GM19438 (cell line): ENCODE measurements around the gene CES1.
"Not testable (repeated sequence)": the region's sequence is repeated elsewhere in the genome, so short reads cannot be mapped to it uniquely, and the experiment has no call there.

Experiments
- ATAC-seq: cut with Tn5 transposase; IDR thresholded peaks from one replicate; pipeline ENCODE4 v1.9.1; 2021; ENCODE audit warnings: low read depth; ENCODE audit not compliant: unreplicated experiment

Gene CES1

DNA sequence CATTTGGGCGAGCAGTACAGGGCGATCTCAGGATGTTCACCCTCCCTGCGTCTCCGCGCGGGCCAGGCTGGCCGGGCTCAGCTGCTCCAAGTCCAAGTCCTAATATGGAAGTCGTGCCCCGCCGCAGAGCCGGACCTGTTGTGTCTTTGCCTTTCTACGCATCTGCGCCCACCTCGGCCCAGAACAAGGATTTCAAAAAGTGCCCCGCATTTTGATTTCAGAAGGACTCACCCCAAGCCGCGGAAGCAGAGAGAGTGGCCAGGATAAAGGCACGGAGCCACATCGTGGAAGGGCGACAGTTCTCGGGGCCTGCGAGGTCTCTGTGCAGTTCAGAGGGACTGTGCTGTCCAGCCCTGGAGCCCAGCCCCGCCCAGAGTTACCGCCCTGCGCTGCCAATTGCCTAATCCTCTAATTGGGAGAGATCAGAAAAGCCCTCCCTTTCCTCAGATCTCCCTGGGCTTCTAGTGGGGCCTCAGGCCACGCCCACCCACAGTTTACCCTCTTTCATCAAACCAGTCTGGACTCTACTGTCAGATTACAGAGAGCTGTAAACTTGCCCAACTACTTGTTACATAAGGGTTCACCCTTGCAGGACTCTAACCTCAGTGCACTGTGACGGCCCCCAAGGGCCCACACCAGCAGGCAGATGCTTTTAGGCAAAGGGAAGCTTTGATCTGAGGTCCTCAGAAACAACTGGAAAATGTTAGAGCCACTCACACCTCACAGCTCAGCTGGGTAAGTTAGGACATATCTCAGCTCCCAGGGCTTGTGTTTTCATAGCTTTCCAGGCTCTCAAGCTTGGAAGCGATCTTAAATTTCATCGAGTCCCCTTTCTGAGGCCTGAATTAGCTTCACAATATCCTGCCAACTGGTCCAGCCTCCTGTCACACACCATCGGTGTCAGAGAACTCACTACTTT lies at the start of gene CES1:
Gene CES1 (minus strand): TSS at position 324 of the 919 bp plus-strand sequence. CDS start 41 bp downstream, at position 283.
- no peak for ATAC-seq

DNA sequence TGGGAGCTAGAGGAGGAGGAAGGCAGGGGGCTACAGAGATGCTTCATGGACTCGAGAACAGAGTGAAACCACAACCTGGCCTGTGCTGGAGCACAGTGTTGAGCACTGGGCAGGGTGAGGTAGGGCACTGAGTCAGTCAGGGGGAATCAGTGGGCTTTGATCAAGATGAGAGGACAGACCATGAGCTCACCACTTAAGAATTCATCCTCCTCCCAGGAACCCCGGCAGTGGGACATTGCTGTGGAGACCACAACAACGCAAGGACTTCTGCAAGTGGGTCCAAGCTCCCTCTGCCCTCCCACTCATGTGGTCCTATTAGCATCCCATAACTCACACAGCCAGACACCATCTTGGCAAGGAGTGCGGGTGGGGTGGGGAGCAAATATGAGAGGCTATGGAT lies 44.0 kb upstream of the CES1 start:
- ATAC-seq = no peak

DNA sequence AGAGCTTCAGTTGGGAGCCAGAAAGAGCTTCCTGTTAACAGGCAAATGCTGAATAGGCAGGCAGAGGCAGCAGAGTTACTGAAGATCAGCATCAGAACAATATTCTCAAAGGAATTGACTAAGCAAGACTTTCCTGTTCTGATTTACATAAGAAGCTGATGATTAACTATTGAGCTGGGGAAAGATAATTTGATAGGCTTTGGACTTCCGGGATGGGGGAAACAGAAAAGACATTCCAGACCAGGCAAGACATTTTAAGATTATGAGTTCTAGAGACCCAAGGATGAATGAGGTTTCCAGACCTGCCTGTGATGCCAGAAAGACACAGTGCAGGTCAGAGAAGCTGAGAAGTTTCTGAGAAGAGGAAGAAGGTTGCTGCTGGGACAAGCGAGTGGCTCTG lies 42.4 kb upstream of the CES1 start, which contains the start of gene CES5A:
Gene CES5A (minus strand): TSS at position 101 of the 400 bp plus-strand sequence. CDS start 152 bp downstream, outside the sequence.
- ATAC-seq = no peak

DNA sequence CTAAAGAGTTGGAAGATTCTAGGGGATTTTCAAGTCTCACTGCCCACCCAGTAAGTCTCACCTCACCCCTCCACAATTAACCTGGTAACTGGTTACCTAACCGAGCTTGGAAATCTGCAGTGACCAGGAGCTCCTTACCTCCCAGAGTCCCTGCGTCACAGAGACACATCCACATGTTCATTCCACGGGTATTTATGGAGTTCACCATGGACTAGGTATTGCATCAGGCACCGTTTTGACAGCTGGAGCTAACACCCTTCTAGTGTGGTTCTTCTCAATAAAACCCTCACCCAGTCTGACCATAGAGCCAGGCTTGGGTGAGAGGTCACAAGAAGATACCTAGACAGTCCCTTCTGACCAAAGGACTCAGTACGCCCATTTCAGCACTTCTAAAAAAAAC lies 40.2 kb upstream of the CES1 start:
- ATAC-seq = no peak

DNA sequence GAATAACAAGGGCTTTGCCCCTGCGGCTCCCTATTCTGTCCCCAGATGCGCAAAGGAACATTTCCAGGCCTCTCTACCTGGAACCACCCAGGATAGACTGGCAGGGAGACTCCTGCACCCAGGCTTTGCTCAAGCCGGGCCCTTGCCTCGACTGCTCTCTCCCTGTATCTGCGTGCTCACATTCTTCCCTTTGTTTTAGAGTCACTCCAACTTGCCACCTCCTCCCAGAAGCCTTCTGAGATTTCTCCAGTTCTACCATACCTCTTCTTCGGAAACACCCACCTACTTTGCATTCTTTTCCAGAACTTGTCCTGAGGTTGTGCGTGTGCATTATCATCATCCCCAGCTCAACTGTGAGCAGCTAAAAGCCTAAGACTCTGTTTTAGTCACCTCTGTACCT lies 39.2 kb upstream of the CES1 start:
- ATAC-seq = no peak

DNA sequence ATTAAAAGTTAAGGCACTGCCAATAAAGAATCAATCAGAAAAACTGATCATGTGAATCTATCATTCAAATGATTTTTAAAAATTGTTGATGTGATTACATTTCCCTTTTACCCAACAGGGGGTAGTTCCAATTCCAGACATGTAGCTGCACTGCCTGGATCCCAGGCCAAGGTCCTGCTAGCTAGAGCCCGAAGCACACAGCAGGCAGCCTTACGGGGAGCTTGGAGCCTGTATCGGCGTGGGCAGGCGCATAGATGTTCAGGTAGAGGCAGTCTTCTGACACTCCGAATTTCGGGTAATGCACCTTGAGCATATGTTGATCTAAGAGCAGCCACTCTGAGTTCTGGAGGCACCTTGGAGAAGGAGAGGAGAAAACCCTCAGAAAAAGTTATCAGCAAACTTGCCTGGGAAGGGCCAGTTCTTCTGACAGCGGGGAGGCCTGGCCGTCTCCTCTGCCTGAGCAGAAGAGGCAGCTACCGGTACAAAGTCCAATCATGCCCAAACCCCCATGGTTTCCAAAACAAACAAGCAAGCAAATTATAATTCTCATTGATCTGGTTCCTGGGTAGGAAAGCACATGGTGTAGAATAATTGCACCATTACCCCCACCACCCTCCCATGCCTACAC lies 38.6 kb upstream of the CES1 start:
- no peak for ATAC-seq

DNA sequence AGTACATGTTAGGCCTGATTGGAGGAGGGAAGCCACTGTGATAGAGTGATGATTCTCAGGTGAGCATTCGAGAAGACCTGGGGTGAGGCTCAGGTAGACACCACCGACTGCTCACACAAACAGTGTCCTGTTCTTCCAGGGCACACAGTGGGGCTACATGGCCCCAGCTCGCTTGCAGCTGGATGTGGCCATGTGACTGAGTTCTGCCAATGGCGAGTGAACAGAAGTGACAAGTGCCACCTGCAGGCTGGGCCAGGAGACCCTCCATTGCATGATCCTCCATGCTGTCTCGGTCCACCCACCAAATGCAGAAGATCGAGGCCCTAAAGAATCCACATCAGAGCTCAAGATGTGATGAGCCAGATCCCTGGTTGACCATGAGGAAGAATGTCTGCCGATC lies 36.1 kb upstream of the CES1 start:
- no peak for ATAC-seq

DNA sequence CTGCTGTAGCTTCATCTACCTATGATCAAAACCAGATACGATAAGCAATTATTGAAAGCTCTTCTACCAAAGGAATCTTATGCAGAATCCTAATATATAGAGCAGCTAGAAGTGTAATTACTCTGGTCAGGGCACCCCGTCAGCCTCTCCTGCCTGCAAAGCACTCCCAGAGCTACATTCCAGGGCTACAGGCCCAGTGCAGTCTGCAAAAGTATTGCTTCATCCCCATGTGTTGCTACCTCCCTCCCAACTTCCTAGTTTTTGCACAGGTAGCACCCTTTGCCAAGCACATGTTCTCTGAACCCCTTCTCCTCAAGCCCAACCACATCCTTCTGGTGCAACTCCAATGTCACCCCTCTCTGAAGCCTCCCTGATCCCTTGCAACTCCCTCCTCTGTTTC lies 35.2 kb upstream of the CES1 start:
- ATAC-seq = no peak

DNA sequence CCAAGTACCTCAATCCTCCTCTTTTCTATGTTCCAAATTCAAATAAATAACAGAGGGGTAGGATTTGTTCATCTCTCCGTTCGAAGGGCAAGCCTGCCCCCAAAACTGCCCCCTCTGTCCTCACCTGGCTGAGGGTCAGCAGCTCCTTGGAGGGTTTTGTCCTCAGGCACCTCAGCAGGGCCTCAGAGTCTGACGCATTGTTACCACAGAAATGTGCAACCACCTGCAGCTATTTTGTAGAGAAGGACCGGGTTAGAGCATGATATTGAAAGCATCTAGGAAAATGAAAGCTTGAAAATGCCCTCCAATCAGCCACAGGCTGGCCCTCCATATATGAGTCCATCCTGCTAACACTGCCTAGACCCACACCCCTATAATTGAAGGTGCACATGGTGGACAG lies 28.4 kb upstream of the CES1 start:
- no peak for ATAC-seq

DNA sequence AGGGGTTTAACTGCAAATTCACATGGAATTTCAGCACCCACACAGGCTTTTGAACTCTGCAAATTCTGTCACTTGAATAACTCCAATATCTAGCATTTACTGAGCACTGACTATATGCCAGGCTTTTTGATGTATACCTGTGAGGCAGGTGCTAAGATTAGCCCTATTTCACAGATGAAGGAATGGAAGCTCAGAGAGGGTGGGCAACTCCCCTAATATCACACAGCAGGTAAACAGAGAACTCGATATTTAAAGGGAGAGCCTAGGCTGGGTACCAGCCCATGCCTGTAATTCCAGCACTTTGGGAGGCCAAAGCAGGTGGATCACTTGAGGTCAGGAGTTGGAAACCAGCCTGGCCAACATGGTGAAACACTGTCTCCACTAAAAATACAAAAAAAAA lies 24.8 kb upstream of the CES1 start:
- ATAC-seq = not testable (repeated sequence)

DNA sequence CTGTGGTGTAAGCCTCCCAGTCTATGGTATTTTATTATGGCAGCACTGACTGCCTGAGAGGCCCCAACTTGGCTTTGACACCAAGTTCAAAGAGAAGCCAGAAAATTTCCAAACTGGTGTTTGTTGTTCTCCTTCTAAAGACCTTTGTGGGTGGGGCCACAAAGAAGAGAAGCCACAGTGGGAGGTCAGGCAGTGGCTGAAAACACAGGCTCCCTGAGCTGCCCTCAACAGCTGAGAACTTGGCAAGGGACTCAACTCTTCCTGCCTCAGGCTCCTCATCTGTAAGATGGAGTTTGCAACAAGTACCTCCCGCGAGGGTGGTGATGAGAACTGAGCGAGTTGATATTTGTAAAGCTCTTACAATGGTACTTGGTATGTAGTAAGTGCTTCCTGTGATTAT lies 24.1 kb upstream of the CES1 start:
- no peak for ATAC-seq

DNA sequence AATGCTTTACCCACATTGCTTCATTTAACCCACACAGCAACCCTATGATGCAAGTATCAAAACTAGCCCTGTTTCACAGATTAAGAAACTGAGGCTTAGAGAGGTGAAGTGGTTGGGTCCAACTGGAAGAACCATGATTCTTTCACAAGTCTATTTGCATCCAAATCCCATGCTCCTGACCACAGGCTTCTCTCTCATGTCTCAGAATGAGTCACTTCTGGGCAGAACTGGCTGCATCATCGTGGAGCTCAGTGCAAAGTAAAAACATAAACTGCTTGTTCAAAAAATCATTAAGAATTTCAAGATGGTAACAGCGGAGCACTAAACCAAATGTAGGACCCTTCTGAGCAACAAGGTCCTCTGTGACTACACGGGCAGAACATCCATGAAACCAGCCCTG lies 20.2 kb upstream of the CES1 start:
- no peak for ATAC-seq

DNA sequence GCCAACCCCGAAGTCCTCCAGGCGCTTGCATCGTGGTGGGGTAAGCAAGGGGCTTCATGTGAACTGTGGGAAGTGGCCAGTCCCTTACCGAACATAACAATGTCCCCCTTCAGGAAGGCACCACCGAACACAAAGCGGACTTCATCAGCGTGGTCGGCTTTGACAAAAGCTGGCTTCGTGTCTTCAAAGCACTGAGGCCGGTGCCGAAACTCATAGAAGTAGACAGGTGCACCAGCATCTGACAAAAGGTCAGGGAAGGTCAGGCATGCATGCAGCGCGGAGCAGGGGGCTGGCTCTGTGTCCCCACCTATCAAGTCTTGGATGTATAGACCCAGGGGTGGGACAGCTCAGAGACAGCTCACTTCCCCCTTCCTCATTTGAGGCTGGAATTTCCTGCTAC lies 16.6 kb upstream of the CES1 start:
- ATAC-seq = no peak

DNA sequence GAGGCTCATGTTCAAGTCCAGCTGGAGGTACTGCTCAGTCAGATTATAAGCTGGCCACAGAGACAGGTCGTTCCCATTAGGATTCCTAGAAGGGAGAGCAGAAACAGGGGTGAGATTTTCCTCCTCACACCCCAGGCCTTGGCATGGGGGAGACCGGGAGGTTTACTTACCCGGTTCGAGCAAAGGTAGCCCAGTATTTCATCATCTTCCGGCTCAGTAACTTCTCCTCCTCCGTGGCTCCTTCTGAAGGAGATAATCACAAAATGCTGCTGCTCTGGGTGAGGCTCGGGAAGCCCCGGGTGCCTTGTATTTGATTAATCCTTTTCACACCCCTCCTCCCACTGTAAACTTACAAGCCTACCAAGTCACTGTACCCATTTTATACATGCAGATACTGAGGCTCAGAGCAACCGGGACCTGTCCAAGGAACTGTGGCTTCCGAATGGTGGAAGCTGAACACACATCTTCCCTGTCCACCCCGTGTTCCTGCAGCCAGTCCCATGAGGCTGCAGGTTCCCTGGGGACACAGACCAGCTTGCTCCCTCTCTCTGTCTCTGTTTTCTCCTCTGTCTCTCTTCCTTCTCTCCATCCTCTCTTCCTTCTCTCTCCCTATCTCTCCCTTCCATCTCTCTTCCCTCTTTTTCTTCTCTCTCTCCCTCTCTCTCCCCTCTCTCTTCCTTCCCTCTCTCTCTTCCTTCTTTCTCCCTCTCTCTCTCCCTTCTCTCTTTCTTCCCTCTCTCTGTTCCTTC lies 13.9 kb upstream of the CES1 start:
- no peak for ATAC-seq

DNA sequence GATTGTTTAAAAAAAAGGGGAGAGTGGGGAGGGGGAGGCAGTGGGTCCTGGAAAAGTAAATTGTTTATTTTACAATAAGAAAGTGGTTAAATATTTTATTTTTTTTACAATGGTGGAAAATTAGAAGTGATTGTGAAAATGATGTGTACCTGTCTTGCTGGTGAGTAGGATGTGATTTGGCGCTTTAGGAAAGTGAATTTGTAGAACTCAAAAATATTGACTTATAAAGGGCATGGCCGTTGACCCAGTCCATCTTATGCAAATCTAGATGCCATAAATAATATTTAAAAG lies 10.2 kb upstream of the CES1 start:
- no peak for ATAC-seq

DNA sequence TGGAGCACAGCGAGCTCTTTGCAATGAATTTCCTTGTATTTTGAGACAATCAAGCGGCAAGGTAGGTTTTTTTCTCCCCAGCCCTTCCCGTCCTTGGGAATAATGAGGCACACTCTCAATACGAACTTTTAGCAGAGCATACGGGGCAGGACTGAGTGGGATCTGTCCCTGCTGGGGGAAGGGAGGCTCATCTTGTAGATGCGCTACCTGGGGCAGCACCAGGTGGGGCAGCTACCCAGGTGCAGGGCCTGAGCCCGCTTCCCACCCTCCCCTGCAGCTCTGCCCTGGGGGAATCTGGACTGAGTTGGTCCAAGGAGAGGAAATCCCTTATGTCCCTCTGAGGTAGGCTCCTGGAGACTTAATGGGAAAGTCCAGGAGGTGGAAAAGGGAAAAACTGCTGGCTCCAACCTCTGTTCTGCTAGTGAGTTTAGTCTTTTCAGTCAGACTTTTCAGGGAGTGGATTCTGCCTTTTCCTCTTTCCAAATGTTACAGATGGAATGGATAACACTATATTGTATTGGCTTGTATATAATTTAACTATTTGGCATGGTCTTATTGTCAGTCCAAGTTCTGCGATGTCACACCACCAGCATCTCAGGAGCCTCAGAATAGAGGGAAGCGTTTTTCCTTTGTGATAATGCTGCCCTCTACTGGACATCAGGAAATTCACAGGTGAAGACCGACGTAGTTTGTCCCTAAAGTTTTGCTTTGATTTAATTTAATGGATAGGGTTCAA lies 9.6 kb upstream of the CES1 start:
- no peak for ATAC-seq

DNA sequence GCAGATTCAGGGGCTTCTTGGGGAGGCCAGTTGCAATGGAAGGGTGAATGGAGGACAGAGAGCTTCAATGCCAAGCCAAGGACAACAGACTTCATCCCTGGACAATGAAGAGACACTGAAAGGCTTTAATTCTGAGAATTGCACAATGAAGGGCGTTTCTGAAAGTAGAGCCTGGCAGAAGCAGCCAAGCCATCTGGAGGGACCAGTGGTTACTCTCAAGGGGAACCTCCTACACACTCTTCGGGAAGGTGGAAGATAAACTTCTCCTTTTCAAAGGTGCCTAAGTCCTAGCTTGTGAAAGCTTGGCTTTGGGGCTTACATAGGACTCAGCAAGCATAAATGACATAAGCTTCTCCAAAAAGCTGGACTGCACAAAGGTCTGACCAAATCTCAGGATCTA lies 6.2 kb upstream of the CES1 start:
- no peak for ATAC-seq

DNA sequence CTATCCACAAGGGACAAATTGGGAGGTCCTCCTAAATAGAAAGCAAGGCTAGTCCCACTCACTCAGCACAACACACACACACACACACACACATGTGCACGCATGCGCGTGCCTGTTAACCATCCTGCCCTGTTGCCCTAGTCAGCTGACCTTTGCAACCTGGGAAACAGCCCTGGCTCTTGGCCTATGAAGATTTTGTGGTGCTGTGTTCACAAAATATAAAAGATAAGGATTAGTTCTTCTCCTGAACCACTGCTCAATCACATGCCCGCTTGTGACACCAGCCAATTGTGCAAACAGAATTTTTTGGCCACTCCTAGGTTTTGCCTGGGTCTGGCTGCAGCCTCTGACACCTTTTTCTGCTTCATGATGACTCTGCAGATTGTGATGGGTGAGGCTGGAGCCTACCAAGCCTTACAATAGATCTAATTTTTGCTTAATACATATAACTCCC lies 3.3 kb upstream of the CES1 start:
- no peak for ATAC-seq

DNA sequence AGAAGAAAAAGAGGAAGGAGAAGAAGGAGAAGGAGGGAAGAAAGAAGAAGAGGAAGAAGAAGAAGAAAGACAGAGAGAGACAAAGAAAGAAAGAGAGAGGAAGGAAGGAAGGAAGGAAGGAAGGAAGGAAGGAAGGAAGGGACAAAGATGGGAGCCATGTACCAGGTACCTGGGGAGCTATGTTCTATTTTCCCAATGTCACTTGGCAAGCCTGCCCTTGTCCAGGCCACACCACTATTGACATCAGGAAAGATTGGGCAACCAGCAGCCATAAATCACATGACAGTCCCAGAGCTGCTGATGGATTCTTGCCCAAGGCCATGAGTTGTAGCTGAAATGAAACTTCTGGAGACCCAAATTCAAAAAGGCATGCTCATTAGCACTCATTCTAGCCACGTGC lies 2.7 kb upstream of the CES1 start:
- ATAC-seq = no peak

DNA sequence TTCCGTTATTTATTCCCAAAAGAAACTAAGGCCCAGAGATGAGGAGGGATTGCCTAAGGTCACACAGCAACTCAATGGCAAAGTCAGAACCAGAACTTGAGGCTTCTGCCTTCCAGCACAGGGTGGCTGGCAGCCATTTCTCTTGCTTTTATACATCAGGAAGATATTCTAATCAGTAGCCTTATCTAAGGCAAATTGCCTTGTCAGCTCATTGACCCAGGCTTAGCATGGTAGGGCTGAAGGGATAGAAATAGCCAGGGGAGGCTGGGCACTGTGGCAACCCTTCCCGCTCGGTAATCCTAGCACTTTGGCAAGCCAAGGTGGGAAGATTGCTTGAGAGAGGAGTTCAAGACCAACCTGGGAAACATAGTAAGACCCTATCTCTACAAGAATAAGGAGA lies 2.3 kb upstream of the CES1 start:
- ATAC-seq = not testable (repeated sequence)

DNA sequence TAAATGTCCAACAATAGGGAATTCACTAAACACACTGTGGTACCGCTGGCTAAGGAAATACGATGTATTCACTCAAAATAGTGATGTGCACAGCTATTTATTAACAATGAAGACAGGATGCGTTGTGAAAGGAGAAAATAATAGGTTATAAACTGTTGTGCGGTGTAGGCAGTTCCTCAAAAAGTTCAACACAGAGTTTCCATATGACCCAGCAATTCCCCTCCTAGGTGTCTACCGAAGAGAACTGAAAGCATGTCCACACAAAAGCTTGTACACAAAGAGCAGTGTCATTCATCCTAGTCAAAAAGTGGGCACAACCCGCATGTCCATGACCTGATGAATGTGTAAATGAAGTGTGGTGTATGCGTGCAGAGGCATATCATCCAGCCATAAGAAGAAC lies 1.2 kb upstream of the CES1 start:
- ATAC-seq = peak; percentile 74
